RWPE2 (cell line): Measurements from ENCODE around the gene PTBP2.

Experiments used
- ATAC-seq: fragments of 200-7000 bp; cut with Tn5 transposase; 3 replicates; pipeline ENCODE4 v1.9.1; 2021; ENCODE audit warnings: low read depth
- DNase-seq: peaks from one replicate; pipeline ENCODE4 v3.0.0-alpha.2; 2020; ENCODE audit warnings: low spot score
- H3K27ac ChIP-seq: fragments of 450-650 bp; 2 replicates; pipeline ENCODE4 v1.5.1; 2017; ENCODE audit warnings: mild to moderate bottlenecking; ENCODE audit not compliant: poor library complexity, severe bottlenecking
- H3K27me3 ChIP-seq: fragments of 250-450 bp; sonication (Bioruptor Pico); 2 replicates; pipeline ENCODE4 v1.5.1; 2021; ENCODE audit warnings: mild to moderate bottlenecking, moderate library complexity; ENCODE audit not compliant: insufficient read depth, poor library complexity, severe bottlenecking
- H3K36me3 ChIP-seq: fragments of 250-450 bp; sonication (Bioruptor Pico); 2 replicates; pipeline ENCODE4 v1.5.1; 2020; ENCODE audit warnings: low read depth, mild to moderate bottlenecking, moderate library complexity
- H3K4me1 ChIP-seq: fragments of 250-450 bp; sonication (Bioruptor Pico); 2 replicates; pipeline ENCODE4 v1.5.1; 2021; ENCODE audit warnings: mild to moderate bottlenecking, moderate library complexity; ENCODE audit not compliant: insufficient read depth, poor library complexity, severe bottlenecking
- H3K4me3 ChIP-seq: fragments of 250-450 bp; sonication (Bioruptor Pico); 2 replicates; pipeline ENCODE4 v1.5.1; 2021; ENCODE audit warnings: mild to moderate bottlenecking, moderate library complexity; ENCODE audit not compliant: severe bottlenecking
- H3K9me3 ChIP-seq: fragments of 250-450 bp; sonication (Bioruptor Pico); 2 replicates; pipeline ENCODE4 v1.5.1; 2021; ENCODE audit warnings: mild to moderate bottlenecking, moderate library complexity; ENCODE audit not compliant: severe bottlenecking
- TF ChIP-seq, protein P1 (sequence below): fragments of 450-650 bp; IDR thresholded peaks from one replicate; pipeline ENCODE4 v1.5.1; 2017; ENCODE audit warnings: mild to moderate bottlenecking, moderate library complexity; ENCODE audit not compliant: poor library complexity, severe bottlenecking

Gene PTBP2

DNA sequence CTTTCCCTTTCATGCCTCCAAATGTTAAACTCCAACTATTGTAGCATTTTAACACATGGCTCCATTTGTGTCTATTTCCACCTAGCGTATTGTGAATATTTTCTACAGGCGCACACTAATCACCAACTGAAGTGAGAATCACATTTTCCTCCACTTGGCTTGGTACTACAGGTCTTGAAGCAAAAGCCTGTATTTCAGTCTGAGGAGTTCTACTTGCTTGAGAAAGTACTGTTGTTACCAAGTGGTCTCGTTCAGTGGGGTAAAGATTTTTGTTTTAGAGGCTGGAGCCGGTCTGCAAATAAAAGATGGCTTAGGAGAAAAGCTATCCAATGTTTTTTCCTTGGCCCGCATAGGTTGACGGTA lies 550 bp upstream of the PTBP2 start:
- Histone ChIP-seq H3K9me3 (no peaks in the 10 kb centered on the region), H3K4me1 (peaks cover 3% of the 10 kb centered on the region), H3K36me3 (peaks cover 32% of the 10 kb centered on the region), H3K4me3 (peak overlapping the region; percentile 91), H3K27me3 (no peaks in the 10 kb centered on the region), H3K27ac (no peak overlapping the region)
- DNase-seq (no peak), ATAC-seq (no peak)
- TF ChIP-seq, protein P1, sequence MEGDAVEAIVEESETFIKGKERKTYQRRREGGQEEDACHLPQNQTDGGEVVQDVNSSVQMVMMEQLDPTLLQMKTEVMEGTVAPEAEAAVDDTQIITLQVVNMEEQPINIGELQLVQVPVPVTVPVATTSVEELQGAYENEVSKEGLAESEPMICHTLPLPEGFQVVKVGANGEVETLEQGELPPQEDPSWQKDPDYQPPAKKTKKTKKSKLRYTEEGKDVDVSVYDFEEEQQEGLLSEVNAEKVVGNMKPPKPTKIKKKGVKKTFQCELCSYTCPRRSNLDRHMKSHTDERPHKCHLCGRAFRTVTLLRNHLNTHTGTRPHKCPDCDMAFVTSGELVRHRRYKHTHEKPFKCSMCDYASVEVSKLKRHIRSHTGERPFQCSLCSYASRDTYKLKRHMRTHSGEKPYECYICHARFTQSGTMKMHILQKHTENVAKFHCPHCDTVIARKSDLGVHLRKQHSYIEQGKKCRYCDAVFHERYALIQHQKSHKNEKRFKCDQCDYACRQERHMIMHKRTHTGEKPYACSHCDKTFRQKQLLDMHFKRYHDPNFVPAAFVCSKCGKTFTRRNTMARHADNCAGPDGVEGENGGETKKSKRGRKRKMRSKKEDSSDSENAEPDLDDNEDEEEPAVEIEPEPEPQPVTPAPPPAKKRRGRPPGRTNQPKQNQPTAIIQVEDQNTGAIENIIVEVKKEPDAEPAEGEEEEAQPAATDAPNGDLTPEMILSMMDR: no peak

DNA sequence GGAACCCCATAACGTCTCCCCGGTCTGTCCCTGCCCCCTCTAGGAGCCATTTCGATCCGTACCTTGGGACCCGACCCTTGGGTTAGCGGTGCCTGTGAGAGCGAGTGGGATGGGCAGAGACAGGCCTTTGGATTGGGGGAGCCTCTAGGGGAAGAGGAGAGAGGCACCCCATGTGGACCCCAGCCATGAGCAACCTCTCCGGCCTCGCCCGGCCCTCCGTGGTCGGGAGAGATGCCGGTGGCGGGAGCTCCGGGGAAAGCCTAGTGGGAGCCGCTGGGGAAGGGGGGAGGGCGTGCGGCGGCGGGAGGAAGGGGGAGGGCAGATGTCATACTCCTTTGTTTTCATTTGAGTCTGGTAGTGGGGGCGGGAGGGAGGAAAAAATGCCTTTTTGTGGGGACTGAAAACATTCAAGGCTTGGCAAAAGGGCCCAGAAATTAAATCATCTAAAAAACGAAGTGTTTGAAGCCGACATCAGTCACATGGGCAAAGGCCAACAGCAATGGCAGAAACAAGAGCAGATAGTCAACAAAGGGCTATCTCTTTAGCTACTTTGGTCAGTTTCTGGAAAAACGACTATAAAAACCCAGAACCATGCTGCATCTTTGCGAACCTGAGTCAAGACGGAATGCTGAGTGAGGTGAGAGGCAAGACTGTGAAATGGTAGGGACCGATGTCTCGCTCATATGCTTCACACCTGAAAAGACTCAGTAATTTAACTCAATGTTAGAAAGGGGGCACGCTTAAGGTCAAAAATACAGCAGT lies 758 bp downstream of the PTBP2 start:
- peak overlapping the region; percentile 58 for H3K27ac ChIP-seq
- peak; percentile 61 for ATAC-seq

DNA sequence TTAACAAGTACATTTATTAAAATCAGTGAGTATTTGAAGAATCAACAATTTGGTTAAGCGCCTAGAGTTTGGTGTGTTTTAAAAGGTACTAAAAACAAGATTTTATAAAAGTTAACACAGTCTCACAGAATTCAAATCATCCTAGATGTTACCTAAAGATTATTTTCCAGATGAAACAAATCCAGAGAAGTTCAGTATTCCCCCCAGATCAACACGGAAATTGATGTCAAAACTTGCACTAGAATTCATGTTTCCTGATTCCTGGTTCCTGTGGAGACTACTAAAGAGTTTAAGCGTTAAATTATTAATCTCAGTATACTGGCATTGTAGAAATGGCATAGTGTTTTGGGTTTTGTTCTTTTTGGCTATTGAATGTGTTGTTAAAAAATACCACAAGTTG lies 1.4 kb downstream of the PTBP2 start:
- TF ChIP-seq, protein P1: no peak
- Histone ChIP-seq H3K9me3 (no peaks in the 10 kb centered on the region), H3K27me3 (no peaks in the 10 kb centered on the region), H3K4me1 (peaks cover 3% of the 10 kb centered on the region), H3K4me3 (peak overlapping the region; percentile 91), H3K27ac (peak overlapping the region; percentile 58), H3K36me3 (peaks cover 49% of the 10 kb centered on the region)
- ATAC-seq: no peak
- DNase-seq: no peak

More for the DNA sequence above, 758 bp downstream of the PTBP2 start:
- Histone ChIP-seq H3K4me1 (peaks cover 3% of the 10 kb centered on the region), H3K27me3 (no peaks in the 10 kb centered on the region), H3K36me3 (peaks cover 42% of the 10 kb centered on the region), H3K4me3 (peak overlapping the region; percentile 91), H3K9me3 (no peaks in the 10 kb centered on the region)
- TF ChIP-seq, protein P1: no peak
- peak; percentile 44 for DNase-seq

DNA sequence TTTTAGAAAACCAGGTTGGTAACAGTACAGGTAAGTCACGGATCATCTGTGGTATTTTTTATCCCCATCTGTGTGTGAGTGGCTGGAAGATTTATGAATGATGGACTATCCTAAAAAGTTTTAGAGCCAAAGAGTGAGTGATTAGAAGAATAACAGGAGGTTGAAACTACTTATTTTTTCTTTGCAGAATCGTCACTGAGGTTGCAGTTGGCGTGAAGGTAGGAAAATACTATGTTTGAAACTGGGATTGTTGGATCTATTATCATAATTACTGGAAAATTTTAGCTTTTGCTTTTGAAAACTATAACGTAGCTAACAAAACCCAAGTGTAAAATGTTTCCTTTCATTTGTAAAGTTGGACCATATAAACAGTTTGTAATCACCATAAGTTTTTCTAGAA lies 1.8 kb downstream of the PTBP2 start:
- DNase-seq: no peak
- TF ChIP-seq, protein P1: no peak
- Histone ChIP-seq H3K27me3 (no peaks in the 10 kb centered on the region), H3K27ac (no peak overlapping the region), H3K9me3 (no peaks in the 10 kb centered on the region), H3K4me1 (peaks cover 3% of the 10 kb centered on the region), H3K36me3 (peaks cover 53% of the 10 kb centered on the region), H3K4me3 (peak overlapping the region; percentile 91)
- no peak for ATAC-seq

DNA sequence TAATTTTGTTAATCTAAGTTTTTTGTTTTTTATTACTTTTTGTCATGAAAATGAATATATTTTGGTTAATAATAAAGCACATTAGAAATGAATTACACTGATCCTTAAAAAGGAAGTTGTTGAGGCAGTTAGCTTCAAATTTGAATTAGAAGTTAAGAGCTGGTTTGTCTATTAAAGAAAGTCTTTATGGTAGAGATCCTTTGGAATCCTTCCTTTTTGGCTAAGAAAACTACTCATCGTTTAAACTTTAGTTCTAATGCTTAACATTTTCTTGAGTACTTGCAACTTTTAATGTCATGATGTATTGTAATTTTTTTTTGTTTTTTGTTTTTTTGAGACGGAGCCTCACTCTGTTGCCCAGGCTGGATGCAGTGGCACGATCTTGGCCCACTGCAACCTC lies 2.4 kb downstream of the PTBP2 start:
- Histone ChIP-seq H3K4me1 (peaks cover 3% of the 10 kb centered on the region), H3K27me3 (no peaks in the 10 kb centered on the region), H3K27ac (no peak overlapping the region), H3K9me3 (no peaks in the 10 kb centered on the region), H3K36me3 (peaks cover 54% of the 10 kb centered on the region), H3K4me3 (no peak overlapping the region)
- DNase-seq: no peak
- TF ChIP-seq, protein P1: no peak
- no peak for ATAC-seq
